H1 (cell line): Measurements from ENCODE around the gene GFI1B. TPM values are rescaled to one million over a fixed set of nuclear protein-coding genes. Genes with fewer than 3 reads are reported as not detected.
A peak's percentile ranks its signal among the peaks of the same experiment; 100 is the strongest.

Experiments used
- CTCF ChIA-PET: fragments of 300-600 bp; sonication (Branson Sonifier 250); formaldehyde crosslinking; loops from one replicate; lab custom pipeline; 2021; ENCODE audit not compliant: partially characterized antibody; lab: Charles Lee
- POLR2A ChIA-PET: fragments of 300-600 bp; sonication (Branson Sonifier 250); formaldehyde crosslinking; loops from one replicate; lab custom pipeline; 2021; ENCODE audit warnings: inconsistent platforms; ENCODE audit not compliant: partially characterized antibody; lab: Charles Lee
- DNase-seq, 2 experiments: peaks; one replicate each; pipeline versions ENCODE4 v3.0.0 to v3.0.0-alpha.2; 2010 to 2022; ENCODE audit warnings: low spot score in 2 of 2, low read depth in 1 of 2, mixed read lengths in 1 of 2
- FAIRE-seq: peaks from 2 replicates; lab custom pipeline; 2011; peaks lifted over from hg19 to GRCh38; lab: Jason Lieb, UNC
- H2AFZ ChIP-seq: 2 replicates; pipeline ENCODE4 v1.8.1; 2012; ENCODE audit warnings: low read length, inconsistent platforms
- H2AK5ac ChIP-seq: 2 replicates; pipeline ENCODE4 v1.6.1; 2013; ENCODE audit warnings: low read depth, low read length
- H2BK120ac ChIP-seq: replicated peaks from 2 replicates; pipeline ENCODE3; 2013; ENCODE audit warnings: low read depth, low read length, inconsistent platforms
- H2BK12ac ChIP-seq: 2 replicates; pipeline ENCODE4 v1.6.1; 2013; ENCODE audit warnings: low read depth, low read length
- H2BK15ac ChIP-seq: 2 replicates; pipeline ENCODE4 v1.6.1; 2013; ENCODE audit warnings: low read length
- H2BK20ac ChIP-seq: 2 replicates; pipeline ENCODE4 v1.6.1; 2013; ENCODE audit warnings: low read length
- H2BK5ac ChIP-seq: 2 replicates; pipeline ENCODE4 v1.6.1; 2013; ENCODE audit warnings: low read depth, low read length
- H3K14ac ChIP-seq: 2 replicates; pipeline ENCODE4 v1.6.1; 2013; ENCODE audit warnings: inconsistent platforms; ENCODE audit not compliant: insufficient read length
- H3K18ac ChIP-seq: 2 replicates; pipeline ENCODE4 v1.6.1; 2013; ENCODE audit warnings: low read length; ENCODE audit errors: extremely low read depth
- H3K23ac ChIP-seq: 2 replicates; pipeline ENCODE4 v1.6.1; 2013; ENCODE audit warnings: inconsistent platforms; ENCODE audit not compliant: insufficient read length
- H3K23me2 ChIP-seq: 2 replicates; pipeline ENCODE4 v1.6.1; 2013; ENCODE audit warnings: low read depth, low read length
- H3K27ac ChIP-seq: 2 replicates; pipeline ENCODE4 v1.6.1; 2011; ENCODE audit warnings: low read depth, low read length, inconsistent platforms
- H3K27me3 ChIP-seq, 4 experiments: replicated peaks in 1 of 4; 1 replicate in 1 of 4; 2 replicates in 3 of 4; pipeline versions ENCODE4 v1.6.1 to v1.8.1; 2011 to 2013; ENCODE audit warnings: low read length in 3 of 4, mild to moderate bottlenecking in 3 of 4, inconsistent platforms in 2 of 4, mixed read lengths in 2 of 4, moderate library complexity in 1 of 4; ENCODE audit not compliant: control insufficient read depth in 3 of 4, insufficient read depth in 3 of 4; ENCODE audit errors: extremely low read depth in 1 of 4
- H3K36me3 ChIP-seq, 4 experiments: 2 replicates each; pipeline versions ENCODE4 v1.6.1 to v1.8.1; 2011 to 2013; ENCODE audit warnings: mild to moderate bottlenecking in 4 of 4, low read length in 3 of 4, moderate library complexity in 2 of 4, control low read depth in 1 of 4, inconsistent platforms in 1 of 4; ENCODE audit not compliant: insufficient read depth in 4 of 4, control insufficient read depth in 2 of 4
- H3K4ac ChIP-seq: replicated peaks from 2 replicates; pipeline ENCODE3; 2013; ENCODE audit warnings: low read length, low read depth, mixed read lengths, inconsistent platforms; ENCODE audit not compliant: insufficient read length
- H3K4me1 ChIP-seq, 4 experiments: replicated peaks in 1 of 4; 1 replicate in 1 of 4; 2 replicates in 3 of 4; pipeline versions ENCODE4 v1.6.1 to v1.8.1; 2011 to 2013; ENCODE audit warnings: low read length in 3 of 4, inconsistent platforms in 2 of 4, mixed read lengths in 1 of 4; ENCODE audit not compliant: insufficient read depth in 4 of 4, control insufficient read depth in 3 of 4
- H3K4me2 ChIP-seq, 2 experiments: 2 replicates each; pipeline versions ENCODE4 v1.6.1 to v1.8.1; 2011 to 2013; ENCODE audit warnings: low read depth in 2 of 2, low read length in 2 of 2, control low read depth in 1 of 2, inconsistent platforms in 1 of 2, mild to moderate bottlenecking in 1 of 2; ENCODE audit not compliant: insufficient read depth in 1 of 2
- H3K4me3 ChIP-seq, 4 experiments: fragments of 200-600, 300-600 bp in 1 of 4; sonication (generic), shearing (Covaris generic), sonication (Bioruptor Twin) in 1 of 4; 2 replicates each; pipeline versions ENCODE4 v1.5.1 to v1.8.1; 2011 to 2016; ENCODE audit warnings: low read length in 4 of 4, low read depth in 3 of 4, control low read depth in 2 of 4, inconsistent platforms in 2 of 4, mild to moderate bottlenecking in 2 of 4, mixed read lengths in 1 of 4, moderate library complexity in 1 of 4; ENCODE audit not compliant: insufficient read depth in 2 of 4; ENCODE audit errors: extremely low read depth in 1 of 4
- H3K56ac ChIP-seq: replicated peaks from 2 replicates; pipeline ENCODE3; 2013; ENCODE audit warnings: low read depth, mild to moderate bottlenecking, mixed read lengths, low read length, inconsistent platforms; ENCODE audit not compliant: insufficient read length
- H3K79me1 ChIP-seq: 2 replicates; pipeline ENCODE4 v1.6.1; 2013; ENCODE audit warnings: low read depth, low read length, control low read depth
- H3K79me2 ChIP-seq, 2 experiments: 2 replicates each; pipeline versions ENCODE4 v1.6.1 to v1.8.1; 2012 to 2013; ENCODE audit warnings: low read length in 2 of 2, mild to moderate bottlenecking in 2 of 2, inconsistent platforms in 1 of 2; ENCODE audit not compliant: insufficient read depth in 2 of 2, control insufficient read depth in 1 of 2
- H3K9ac ChIP-seq, 4 experiments: replicated peaks in 1 of 4; 1 replicate in 1 of 4; 2 replicates in 3 of 4; pipeline versions ENCODE4 v1.6.1 to v1.8.1; 2011 to 2013; ENCODE audit warnings: low read depth in 3 of 4, low read length in 3 of 4, control low read depth in 2 of 4, mild to moderate bottlenecking in 2 of 4, moderate library complexity in 2 of 4, inconsistent platforms in 1 of 4; ENCODE audit errors: extremely low read depth in 1 of 4
- H3K9me3 ChIP-seq, 2 experiments: 2 replicates each; pipeline versions ENCODE4 v1.6.1 to v1.8.1; 2012 to 2013; ENCODE audit warnings: mild to moderate bottlenecking in 2 of 2, moderate library complexity in 2 of 2, control low read depth in 1 of 2, inconsistent platforms in 1 of 2, low read depth in 1 of 2, low read length in 1 of 2, mixed read lengths in 1 of 2; ENCODE audit not compliant: insufficient read depth in 2 of 2
- H4K20me1 ChIP-seq, 2 experiments: replicated peaks in 1 of 2; 2 replicates each; pipeline versions ENCODE3 to v1.8.1; 2011 to 2013; ENCODE audit warnings: inconsistent platforms in 2 of 2, low read length in 2 of 2, mild to moderate bottlenecking in 1 of 2; ENCODE audit not compliant: insufficient read depth in 2 of 2, control insufficient read depth in 1 of 2
- H4K5ac ChIP-seq: 2 replicates; pipeline ENCODE4 v1.6.1; 2013; ENCODE audit warnings: low read length, low read depth, mixed read lengths, inconsistent platforms; ENCODE audit not compliant: insufficient read length
- H4K8ac ChIP-seq: 2 replicates; pipeline ENCODE4 v1.8.0; 2013; ENCODE audit warnings: mild to moderate bottlenecking, moderate library complexity, low read length, inconsistent platforms; ENCODE audit not compliant: insufficient read depth; ENCODE audit errors: extremely low read depth
- H4K91ac ChIP-seq: replicated peaks from 2 replicates; pipeline ENCODE3; 2013; ENCODE audit warnings: low read length, mixed read lengths, inconsistent platforms; ENCODE audit not compliant: insufficient read length
- BACH1 ChIP-seq: IDR thresholded peaks from 2 replicates; pipeline ENCODE4 v1.6.1; 2012; ENCODE audit warnings: low read length, improper control_type of control experiment
- CHD2 ChIP-seq: IDR thresholded peaks from 2 replicates; pipeline ENCODE4 v1.6.1; 2012; ENCODE audit warnings: low read length, improper control_type of control experiment
- WGBS, 2 experiments: shearing (Covaris generic) in 1 of 2; methylation state at CpG; one replicate each; pipeline versions ENCODE4 v1.1.6 to v1.1.7; 2013 to 2015; ENCODE audit warnings: low lambda C conversion rate in 2 of 2, mixed read lengths in 2 of 2, inconsistent platforms in 1 of 2, low coverage in 1 of 2, missing lambda C conversion rate in 1 of 2; ENCODE audit not compliant: insufficient replicate concordance in 2 of 2, insufficient coverage in 1 of 2, insufficient read length in 1 of 2; ENCODE audit errors: extremely low coverage in 1 of 2, missing lambda C conversion rate in 1 of 2; 5-methylcytosine and 5-hydroxymethylcytosine counted together
- polyA plus RNA-seq, 7 experiments: library from polyadenylated mRNA; depleted of rRNA in 3 of 7; stranded (reverse) in 5 of 7; unstranded in 2 of 7; fragments of >200 nt in 5 of 7; fragments of 200-250 nt in 2 of 7; gene quantifications; 1 replicate in 5 of 7; 2 replicates in 1 of 7; 4 replicates in 1 of 7; pipeline versions ENCODE4 v1.2.1 to v1.2.3, GENCODE V29; 2011 to 2013; ENCODE audit warnings: missing spikeins in 2 of 7, mixed read lengths in 2 of 7
- total RNA-seq: library from RNA; stranded (reverse); fragmentation: NEBNext Ultra II Directional; extraction: Animal tissue kit (Norgen Biotek cat#: 25700); gene quantifications from 2 replicates; pipeline ENCODE4 v1.2.1, GENCODE V29; 2021

Gene GFI1B
- total and polyA plus RNA-seq, 2 of the 8 experiments (the other 6 are each of a cell fraction or from before 2014, with no cell fraction given) = 0.09 to 0.11 TPM

- Histone ChIP-seq H2BK12ac (no peak overlapping the region), H4K20me1 (no peaks in the 10 kb centered on the region), H2BK120ac (no peak overlapping the region), H3K9me3 (no peaks in the 10 kb centered on the region), H3K27ac (no peak overlapping the region), H3K56ac (no peak overlapping the region), H3K4ac (no peak overlapping the region), H2BK20ac (no peak overlapping the region), H2BK5ac (no peak overlapping the region), H4K91ac (no peak overlapping the region), H3K9ac (no peak overlapping the region), H2BK15ac (no peak overlapping the region), H3K23me2 (no peaks in the 10 kb centered on the region; the same call in 1 of the 2 replicates), H3K4me1 (peaks cover 0 to 6% (median under 1%) of the 10 kb centered on the region in 4 experiments; a peak in 3 of 7 replicates), H3K4me2 (no peak overlapping the region), H2AFZ (no peak overlapping the region), H3K79me2 (no peaks in the 10 kb centered on the region), H3K36me3 (no peaks in the 10 kb centered on the region), H3K4me3 (no peak overlapping the region), H3K27me3 (peaks cover 0 to 17% (median 4%) of the 10 kb centered on the region in 4 experiments; a peak in 4 of 7 replicates), H4K5ac (no peak overlapping the region), H3K23ac (no peak overlapping the region), H3K18ac (no peak overlapping the region), H2AK5ac (no peak overlapping the region), H4K8ac (peak overlapping the region; percentile 83), H3K79me1 (no peaks in the 10 kb centered on the region), H3K14ac (no peak overlapping the region)
- no peak for DNase-seq
- FAIRE-seq = no peak
- ChIA-PET CTCF (interaction anchor here (0.7 to 5.1 kb wide), 19 partner anchors 9 to 279 kb away, joined by 3 to 40 read pairs (median 3); no protein-coding TSS in a partner anchor), POLR2A (no interaction called here)
- 85% methylated on average over 18 of the region's 18 CpGs; no CpG with 5 or more reads in 1 of the 2 experiments for WGBS, 2 experiments
- no peak for TF ChIP-seq BACH1
- TF ChIP-seq CHD2 = no peak
Measured at GRCh38 chr9:132973166-132973565, 5.3 kb upstream of the GFI1B start.
